Dendritic cell treated with granulocyte-macrophage colony-stimulating factor and Interleukin-4, amounts not matched to agents 40 ng/mL and 50 ng/mL, for 4 days (primary cell): Measurements from ENCODE around the gene MIS12.
A peak's percentile ranks its signal among the peaks of the same experiment; 100 is the strongest.

ENCODE experiments used
- H3K27ac Mint-ChIP-seq: one replicate; pipeline ENCODE4 v1.8.0; 2022; ENCODE audit warnings: mild to moderate bottlenecking, mixed read lengths
- H3K27me3 Mint-ChIP-seq: one replicate; pipeline ENCODE4 v1.8.0; 2022; ENCODE audit warnings: mild to moderate bottlenecking, mixed read lengths
- H3K36me3 Mint-ChIP-seq: one replicate; pipeline ENCODE4 v1.8.0; 2022; ENCODE audit warnings: low read depth, mixed read lengths
- H3K4me1 Mint-ChIP-seq: one replicate; pipeline ENCODE4 v1.8.0; 2022; ENCODE audit warnings: low read depth, mixed read lengths
- H3K4me3 Mint-ChIP-seq: one replicate; pipeline ENCODE4 v1.8.0; 2022; ENCODE audit warnings: mild to moderate bottlenecking, moderate library complexity, mixed read lengths
- H3K9me3 Mint-ChIP-seq: one replicate; pipeline ENCODE4 v1.8.0; 2022; ENCODE audit warnings: mixed read lengths
- intact Hi-C: fragments of 100-400 bp; cut with micrococcal nuclease; formaldehyde crosslinking; loops from one replicate; pipeline ENCODE4 v1.15.0; 2022

The MIS12 gene

DNA sequence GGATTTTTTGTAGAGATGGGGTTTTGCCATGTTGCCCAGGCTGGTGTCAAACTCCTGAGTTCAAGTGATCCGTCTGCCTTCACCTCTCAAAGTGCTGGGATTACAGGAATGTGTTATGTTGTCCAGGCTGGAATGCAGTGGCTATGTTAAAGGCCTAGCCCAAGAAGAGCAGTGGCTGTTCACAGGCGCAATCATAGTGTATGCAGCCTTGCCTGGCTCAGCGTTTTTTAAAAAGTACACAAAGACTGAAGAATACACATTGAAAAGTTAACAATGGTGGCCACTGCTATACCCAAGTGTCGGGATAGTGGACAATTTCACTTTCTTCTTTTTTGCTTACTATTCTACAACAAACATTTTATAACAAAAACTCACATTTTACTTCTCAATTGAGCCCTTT is 7.4 kb upstream of the MIS12 start:
- Mint-ChIP-seq H3K4me1 (peaks cover 8% of the 10 kb centered on the region), H3K27me3 (no peaks in the 10 kb centered on the region), H3K27ac (no peak overlapping the region), H3K36me3 (peaks cover 100% of the 10 kb centered on the region), H3K9me3 (no peaks in the 10 kb centered on the region), H3K4me3 (no peak overlapping the region)
- intact Hi-C loops = no loop called here

DNA sequence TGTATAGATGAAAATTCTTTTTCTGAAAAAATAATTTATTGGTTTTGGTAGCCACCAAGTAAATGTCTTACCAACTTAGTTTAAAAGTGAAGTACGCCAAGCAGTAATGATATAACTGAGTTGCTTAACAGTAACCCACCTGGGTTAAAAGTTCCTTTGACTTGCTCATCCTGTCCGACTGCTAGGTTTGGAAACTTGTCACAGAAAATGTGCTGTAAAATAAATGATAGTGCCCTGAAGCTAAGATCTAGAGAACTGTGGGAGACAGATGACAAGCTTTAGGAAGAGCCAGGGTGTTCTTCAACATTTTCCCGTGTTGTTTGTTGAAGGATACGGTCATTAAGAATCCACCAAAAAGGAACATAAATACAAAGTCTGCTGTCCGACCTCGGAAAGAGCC is 5.4 kb upstream of the MIS12 start:
- Mint-ChIP-seq H3K4me1 (peaks cover 23% of the 10 kb centered on the region), H3K9me3 (no peaks in the 10 kb centered on the region), H3K4me3 (no peak overlapping the region), H3K36me3 (peaks cover 92% of the 10 kb centered on the region), H3K27ac (no peak overlapping the region), H3K27me3 (no peaks in the 10 kb centered on the region)
- intact Hi-C loops = no loop called here

DNA sequence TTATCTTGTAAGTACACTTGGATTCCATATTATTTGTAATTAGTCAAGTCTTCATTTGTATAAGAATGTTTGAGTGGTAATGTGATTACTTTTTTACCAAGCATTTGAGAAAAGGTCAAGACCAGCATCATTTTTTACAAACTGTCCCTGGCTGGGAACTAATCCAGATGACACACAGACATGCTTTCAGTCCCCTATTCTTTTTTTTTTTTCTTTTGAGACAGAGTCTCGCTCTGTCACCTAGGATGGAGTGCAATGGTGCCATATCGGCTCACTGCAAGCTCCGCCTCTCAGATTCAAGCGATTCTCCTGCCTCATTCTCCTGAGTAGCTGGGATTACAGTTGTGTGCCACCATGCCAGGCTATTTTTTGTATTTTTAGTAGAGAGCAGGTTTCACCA is 4.9 kb upstream of the MIS12 start:
- intact Hi-C loops = no loop called here
- H3K36me3 Mint-ChIP-seq = peaks cover 91% of the 10 kb centered on the region
- H3K4me1 Mint-ChIP-seq = peaks cover 23% of the 10 kb centered on the region
- no peak overlapping the region for H3K4me3 Mint-ChIP-seq
- H3K9me3 Mint-ChIP-seq = no peaks in the 10 kb centered on the region
- H3K27ac Mint-ChIP-seq = no peak overlapping the region
- no peaks in the 10 kb centered on the region for H3K27me3 Mint-ChIP-seq

DNA sequence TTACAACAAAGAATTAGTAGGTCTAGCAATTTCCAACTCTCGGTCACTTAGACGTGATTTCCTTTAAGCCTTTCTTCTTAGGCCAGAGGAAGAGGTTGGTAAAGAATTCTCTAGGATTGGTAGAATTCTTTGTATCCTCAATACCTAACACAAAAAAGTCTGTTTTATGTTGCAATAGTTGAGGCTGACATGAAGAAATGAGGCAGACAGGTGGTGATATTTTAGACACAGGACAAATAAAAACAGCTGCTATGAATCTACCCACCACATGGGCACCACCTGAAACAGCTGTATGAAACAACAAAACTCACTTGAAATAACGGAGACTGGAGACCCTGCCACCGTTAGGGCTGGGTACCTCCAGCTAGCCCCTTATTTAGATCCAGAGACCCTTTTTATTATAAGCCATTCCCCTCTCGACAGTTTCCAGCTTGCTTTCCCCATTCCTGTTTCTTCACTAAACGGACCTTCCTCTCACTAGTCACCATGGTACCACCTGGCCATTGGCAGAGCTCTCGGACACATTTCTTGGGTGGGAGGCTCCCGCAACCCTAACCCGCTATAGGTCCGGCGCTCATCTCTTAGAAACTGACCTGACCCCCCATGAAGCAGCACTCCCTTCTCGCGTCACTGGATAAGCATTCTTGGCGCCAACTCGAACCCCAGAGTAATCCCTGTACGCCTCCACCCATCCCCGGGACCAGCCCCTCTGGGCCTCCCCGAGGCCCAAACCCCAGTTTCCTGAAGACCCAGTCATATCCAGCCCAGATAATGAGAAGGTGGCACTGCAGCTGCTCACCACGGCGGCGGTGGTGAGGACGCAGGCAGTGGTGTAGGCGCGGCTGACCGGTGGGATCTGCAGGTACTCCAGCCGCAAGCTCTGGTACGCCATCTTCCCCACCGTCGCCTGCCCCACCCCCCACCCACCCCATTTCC is 828 bp upstream of the MIS12 start, which contains the start of gene DERL2:
TSS of gene DERL2 (minus strand) at position 909 of the 936 bp plus-strand sequence. CDS start at position 892, 17 bp downstream.
- Mint-ChIP-seq H3K9me3 (no peaks in the 10 kb centered on the region), H3K36me3 (peaks cover 81% of the 10 kb centered on the region), H3K4me3 (peak within 1 kb of the TSS; percentile 96), H3K4me1 (peaks cover 35% of the 10 kb centered on the region), H3K27ac (peak within 1 kb of the TSS; percentile 99), H3K27me3 (no peaks in the 10 kb centered on the region)
- intact Hi-C loops = loop anchor here (1.0 to 2.0 kb wide), 2 partner anchors 47 to 66 kb away; partner anchors contain the start of genes C1QBP and NUP88

DNA sequence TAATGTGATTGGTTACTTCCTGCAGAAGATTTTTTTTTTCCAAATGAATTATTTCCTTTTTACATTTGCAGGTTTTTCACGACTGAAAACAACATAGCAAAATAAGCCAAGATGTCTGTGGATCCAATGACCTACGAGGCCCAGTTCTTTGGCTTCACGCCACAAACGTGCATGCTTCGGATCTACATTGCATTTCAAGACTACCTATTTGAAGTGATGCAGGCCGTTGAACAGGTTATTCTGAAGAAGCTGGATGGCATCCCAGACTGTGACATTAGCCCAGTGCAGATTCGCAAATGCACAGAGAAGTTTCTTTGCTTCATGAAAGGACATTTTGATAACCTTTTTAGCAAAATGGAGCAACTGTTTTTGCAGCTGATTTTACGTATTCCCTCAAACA is 2.4 kb downstream of the MIS12 start:
- Mint-ChIP-seq H3K36me3 (peaks cover 55% of the 10 kb centered on the region), H3K4me1 (peaks cover 29% of the 10 kb centered on the region), H3K4me3 (no peak overlapping the region)

GRCh38 chr17:5492970-5493369 is 6.6 kb downstream of the MIS12 start:
- no peak overlapping the region for H3K27ac Mint-ChIP-seq
- intact Hi-C loops = no loop called here
- H3K4me3 Mint-ChIP-seq = no peak overlapping the region

More for the DNA sequence above, 2.4 kb downstream of the MIS12 start:
- Mint-ChIP-seq H3K27me3 (no peaks in the 10 kb centered on the region), H3K9me3 (peaks cover 11% of the 10 kb centered on the region), H3K27ac (no peak overlapping the region)
- intact Hi-C loops = no loop called here

DNA sequence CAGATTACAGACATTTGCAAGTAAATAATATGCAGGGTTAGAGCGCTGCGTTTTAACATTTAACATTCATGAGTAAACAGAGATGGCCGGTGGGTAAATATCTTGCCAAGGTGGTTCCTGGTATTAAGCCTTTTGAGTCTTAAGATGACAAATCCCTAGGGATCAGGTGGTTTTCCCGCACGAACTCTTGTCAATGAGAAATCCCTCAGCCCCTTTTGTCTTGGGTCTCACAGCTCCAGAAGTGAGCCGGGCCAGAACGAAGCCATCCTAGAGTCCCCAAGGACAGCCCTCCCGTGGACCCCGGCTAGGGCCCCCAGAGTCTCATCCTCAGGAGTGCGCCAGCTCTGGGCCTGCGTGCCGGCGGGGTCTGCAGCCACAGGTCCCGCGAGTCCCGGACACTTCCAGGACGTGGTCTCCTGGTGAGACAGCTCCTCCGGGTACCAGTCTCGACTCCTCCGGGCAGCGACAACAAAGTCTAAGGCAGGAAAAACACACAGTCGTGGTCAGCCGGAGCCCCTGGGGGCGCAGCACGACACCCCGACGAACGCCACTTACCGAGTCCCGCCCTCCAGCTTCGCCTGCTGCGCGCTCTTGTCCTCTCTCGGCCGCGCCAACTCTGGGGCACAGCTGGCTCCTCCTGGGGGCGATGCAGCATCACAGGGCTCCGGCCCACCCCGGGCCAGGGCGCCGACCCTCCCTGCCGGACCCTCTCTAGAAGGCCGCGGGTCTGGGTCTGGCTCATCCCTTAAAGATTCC is 13.3 kb downstream of the MIS12 start:
- Mint-ChIP-seq H3K27ac (no peak overlapping the region), H3K4me3 (no peak overlapping the region), H3K4me1 (peaks cover 4% of the 10 kb centered on the region), H3K27me3 (peaks cover 15% of the 10 kb centered on the region), H3K36me3 (peaks cover 52% of the 10 kb centered on the region), H3K9me3 (no peaks in the 10 kb centered on the region)
- intact Hi-C loops = no loop called here

More at GRCh38 chr17:5492970-5493369, 6.6 kb downstream of the MIS12 start:
- Mint-ChIP-seq H3K27me3 (peaks cover 2% of the 10 kb centered on the region), H3K4me1 (peaks cover 6% of the 10 kb centered on the region), H3K36me3 (peaks cover 26% of the 10 kb centered on the region), H3K9me3 (peaks cover 15% of the 10 kb centered on the region)

DNA sequence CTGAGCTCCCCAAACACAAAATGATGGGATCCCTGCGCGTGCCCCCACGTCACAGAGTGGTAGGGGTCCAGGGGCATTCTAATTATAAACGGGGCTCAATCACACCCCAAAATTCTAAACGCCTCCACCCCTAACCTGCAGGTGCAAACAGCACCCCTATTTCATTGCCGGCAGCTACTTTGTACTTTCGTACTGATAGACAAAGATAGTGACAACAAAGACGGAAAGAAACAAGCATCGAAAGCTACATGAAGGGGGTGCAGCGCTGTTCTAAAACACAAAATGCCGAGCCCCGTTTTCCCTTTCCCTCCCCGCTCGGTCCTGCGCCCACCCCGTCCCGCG is 13.9 kb downstream of the MIS12 start:
- intact Hi-C loops = no loop called here
- Mint-ChIP-seq H3K36me3 (peaks cover 58% of the 10 kb centered on the region), H3K4me3 (peak overlapping the region; percentile 34), H3K4me1 (peaks cover 4% of the 10 kb centered on the region), H3K27me3 (peaks cover 15% of the 10 kb centered on the region), H3K27ac (no peak overlapping the region), H3K9me3 (no peaks in the 10 kb centered on the region)

GRCh38 chr17:5500589-5501391 is 14.4 kb downstream of the MIS12 start:
- Mint-ChIP-seq H3K36me3 (peaks cover 63% of the 10 kb centered on the region), H3K4me1 (peaks cover 4% of the 10 kb centered on the region), H3K4me3 (peak overlapping the region; percentile 34), H3K27ac (no peak overlapping the region), H3K9me3 (no peaks in the 10 kb centered on the region), H3K27me3 (peaks cover 15% of the 10 kb centered on the region)
- intact Hi-C loops = no loop called here

DNA sequence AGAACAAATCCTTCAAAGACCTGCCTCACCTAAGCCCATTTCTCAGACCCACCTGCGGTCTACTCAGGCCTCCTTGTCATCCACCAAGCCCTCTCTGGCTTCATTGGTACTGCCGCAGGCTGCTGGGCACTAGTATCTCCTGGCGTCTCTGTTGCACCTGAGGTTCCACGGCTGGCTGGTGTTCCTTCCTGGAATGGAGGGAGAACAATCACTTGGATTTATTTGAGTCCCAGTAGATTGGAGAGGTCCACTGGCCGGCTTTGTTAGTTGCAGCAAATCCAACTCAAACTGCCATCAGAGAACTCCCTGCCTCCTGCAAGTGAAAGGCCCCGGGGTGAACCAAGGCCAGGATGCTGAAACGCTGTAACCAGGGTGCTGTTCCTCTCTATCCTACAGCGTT is 15.3 kb downstream of the MIS12 start:
- intact Hi-C loops = no loop called here
- peaks cover 68% of the 10 kb centered on the region for H3K36me3 Mint-ChIP-seq
- H3K27ac Mint-ChIP-seq = no peak overlapping the region
- no peak overlapping the region for H3K4me3 Mint-ChIP-seq
- peaks cover 13% of the 10 kb centered on the region for H3K27me3 Mint-ChIP-seq
- no peaks in the 10 kb centered on the region for H3K9me3 Mint-ChIP-seq
- H3K4me1 Mint-ChIP-seq = peaks cover 4% of the 10 kb centered on the region

GRCh38 chr17:5502552-5502951 is 16.2 kb downstream of the MIS12 start:
- intact Hi-C loops = no loop called here
- no peak overlapping the region for H3K27ac Mint-ChIP-seq
- H3K36me3 Mint-ChIP-seq = peaks cover 68% of the 10 kb centered on the region
- H3K4me3 Mint-ChIP-seq = no peak overlapping the region
- peaks cover 4% of the 10 kb centered on the region for H3K4me1 Mint-ChIP-seq
- no peaks in the 10 kb centered on the region for H3K9me3 Mint-ChIP-seq
- H3K27me3 Mint-ChIP-seq = peaks cover 13% of the 10 kb centered on the region

- H3K9me3 Mint-ChIP-seq = peaks cover under 1% of the 10 kb centered on the region
- H3K4me3 Mint-ChIP-seq = no peak overlapping the region
- intact Hi-C loops = no loop called here
- H3K27ac Mint-ChIP-seq = no peak overlapping the region
- no peaks in the 10 kb centered on the region for H3K27me3 Mint-ChIP-seq
- H3K4me1 Mint-ChIP-seq = no peaks in the 10 kb centered on the region
- peaks cover 67% of the 10 kb centered on the region for H3K36me3 Mint-ChIP-seq
Observed at GRCh38 chr17:5506307-5506706, 19.9 kb downstream of the MIS12 start.

DNA sequence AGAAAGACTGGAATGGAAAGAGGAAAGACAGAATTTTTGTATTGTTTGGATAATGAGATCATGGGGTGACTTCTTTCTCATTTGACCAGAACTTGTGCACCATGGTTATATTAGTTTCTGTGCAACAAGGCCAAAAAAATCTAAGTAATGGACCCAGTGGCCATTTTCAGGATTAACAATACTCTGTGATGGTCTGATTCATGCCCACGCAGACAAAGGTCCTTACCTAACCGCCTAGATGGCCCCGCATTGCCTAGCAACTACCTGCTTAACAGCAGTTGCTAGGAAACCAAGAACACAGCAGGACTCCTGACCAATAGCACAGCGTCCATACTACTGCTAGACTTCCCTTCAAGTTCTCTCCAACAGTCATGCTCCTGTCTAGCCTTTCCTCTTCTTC is 22.4 kb downstream of the MIS12 start:
- H3K36me3 Mint-ChIP-seq = peaks cover 58% of the 10 kb centered on the region

More for the DNA sequence above, 22.4 kb downstream of the MIS12 start:
- no peak overlapping the region for H3K4me3 Mint-ChIP-seq
- intact Hi-C loops = no loop called here
- H3K27ac Mint-ChIP-seq = peak overlapping the region; percentile 5
- H3K9me3 Mint-ChIP-seq = peaks cover 8% of the 10 kb centered on the region
- no peaks in the 10 kb centered on the region for H3K27me3 Mint-ChIP-seq
- no peaks in the 10 kb centered on the region for H3K4me1 Mint-ChIP-seq
